Subcutaneous adipose tissue (tissue), 4 donors: Measurements from ENCODE around the gene MYBPC3. TPM values are rescaled to one million over a fixed set of nuclear protein-coding genes. Genes with fewer than 3 reads are reported as not detected.

Experiments
- CTCF ChIP-seq: fragments of 450-650 bp; IDR thresholded peaks from one replicate; pipeline ENCODE4 v1.5.1; 2016; ENCODE audit warnings: low read depth, mild to moderate bottlenecking, control low read depth, antibody characterized with exemption, moderate library complexity
- total RNA-seq, 4 donors: library from RNA; depleted of rRNA; stranded (reverse); fragments of >200 nt; gene quantifications; one replicate each; pipeline ENCODE4 v1.1.0, GENCODE V29; 2016

MYBPC3 gene
- total RNA-seq, 4 donors from 2014 or later: 0.17 TPM; not detected in 3

- no peak for TF ChIP-seq CTCF
Observed at GRCh38 chr11:47356129-47356997, 3.9 kb upstream of the MYBPC3 start.

- no peak for TF ChIP-seq CTCF
Observed at GRCh38 chr11:47355283-47356128, 3.0 kb upstream of the MYBPC3 start.

GRCh38 chr11:47354913-47355282, 2.4 kb upstream of the MYBPC3 start:
- no peak for TF ChIP-seq CTCF

- TF ChIP-seq CTCF: no peak
Observed at GRCh38 chr11:47353978-47354774, 1.7 kb upstream of the MYBPC3 start.

- TF ChIP-seq CTCF: no peak
Observed at GRCh38 chr11:47351156-47352126, 1.1 kb downstream of the MYBPC3 start.

- no peak for TF ChIP-seq CTCF
Observed at GRCh38 chr11:47350315-47350714, 2.2 kb downstream of the MYBPC3 start.
